Hepatocyte (in vitro differentiated cells): ENCODE results near the gene MAP3K5.

Experiments
- CTCF ChIP-seq: fragments of 200-600 bp; sonication (generic); IDR thresholded peaks from 2 replicates; pipeline ENCODE4 v1.5.1; 2016; ENCODE audit warnings: antibody characterized with exemption, mild to moderate bottlenecking; ENCODE audit not compliant: poor library complexity
- EZH2 ChIP-seq: fragments of 200-600 bp; sonication (generic); IDR thresholded peaks from 2 replicates; pipeline ENCODE4 v1.6.1; 2016; ENCODE audit warnings: antibody characterized with exemption, mild to moderate bottlenecking, borderline replicate concordance

GRCh38 chr6:136763255-136763654, 29.0 kb downstream of the MAP3K5 start:
- TF ChIP-seq CTCF (no peak), EZH2 (no peak)
